DMS79 treated with DMSO at 0.1 percent for 48 hours (cell line): ENCODE measurements around the gene BRICD5.

Experiments used
- DNase-seq: peaks from one replicate; lab custom pipeline; 2025; lab: John Stamatoyannopoulos, UW

The BRICD5 gene

DNA sequence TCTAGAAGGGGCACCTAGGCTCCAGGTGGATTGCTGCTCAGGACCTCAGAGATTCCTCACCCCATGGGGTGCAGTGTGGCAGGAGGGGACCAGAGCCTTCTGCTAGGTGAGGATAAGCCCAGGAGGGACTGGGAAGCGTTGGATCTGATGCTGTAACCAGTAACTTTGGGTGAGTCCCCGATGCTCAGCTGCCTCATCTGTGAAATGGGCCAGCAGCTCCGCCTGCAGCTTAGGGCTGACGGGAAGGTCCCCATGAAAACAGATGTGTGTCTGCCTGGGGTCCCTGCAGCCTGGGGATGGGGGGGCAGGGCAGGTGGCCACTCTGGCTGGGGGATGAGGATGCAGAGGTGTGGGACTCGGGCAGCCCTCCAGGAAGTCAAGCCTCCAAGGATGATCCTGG lies 11.6 kb downstream of the BRICD5 start:
- no peak for DNase-seq

DNA sequence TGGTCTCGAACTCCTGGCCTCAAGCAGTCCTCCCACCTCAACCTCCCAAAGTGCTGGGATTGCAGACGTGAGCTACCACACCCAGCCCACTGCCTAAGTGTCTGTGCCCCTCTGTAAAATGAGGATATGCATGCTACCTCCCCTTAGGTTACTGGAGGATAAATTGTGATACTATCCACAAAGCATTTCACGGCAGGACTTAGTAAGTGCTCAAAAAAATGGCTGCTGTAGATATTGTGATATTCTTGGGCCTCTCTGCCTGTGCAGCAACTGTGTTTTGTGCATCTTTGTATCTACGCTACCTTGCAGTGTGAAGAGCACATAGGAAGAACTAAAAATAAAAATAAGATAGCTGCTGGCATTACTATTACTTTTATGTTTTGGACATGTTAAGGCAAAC lies 12.4 kb downstream of the BRICD5 start:
- no peak for DNase-seq

DNA sequence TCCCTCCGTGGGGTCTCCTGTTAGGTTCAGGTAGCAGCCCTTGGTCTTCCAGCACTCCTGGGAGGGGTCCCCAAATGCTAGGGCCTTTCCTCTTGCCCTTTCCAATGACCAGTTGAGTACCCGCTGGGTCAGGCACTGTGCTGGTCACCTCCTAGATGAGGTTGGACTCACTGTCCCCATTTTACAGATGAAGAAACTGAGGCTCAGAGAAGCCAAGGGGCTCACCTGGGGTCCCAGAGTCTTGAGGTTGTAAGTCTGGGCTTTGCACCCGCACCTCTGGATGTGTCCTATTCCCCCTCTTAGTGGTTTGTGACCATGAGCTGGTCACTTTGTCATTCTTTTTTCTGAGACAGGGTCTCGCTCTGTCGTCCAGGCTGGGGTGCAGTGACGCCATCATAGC lies 12.9 kb downstream of the BRICD5 start:
- DNase-seq: no peak

DNA sequence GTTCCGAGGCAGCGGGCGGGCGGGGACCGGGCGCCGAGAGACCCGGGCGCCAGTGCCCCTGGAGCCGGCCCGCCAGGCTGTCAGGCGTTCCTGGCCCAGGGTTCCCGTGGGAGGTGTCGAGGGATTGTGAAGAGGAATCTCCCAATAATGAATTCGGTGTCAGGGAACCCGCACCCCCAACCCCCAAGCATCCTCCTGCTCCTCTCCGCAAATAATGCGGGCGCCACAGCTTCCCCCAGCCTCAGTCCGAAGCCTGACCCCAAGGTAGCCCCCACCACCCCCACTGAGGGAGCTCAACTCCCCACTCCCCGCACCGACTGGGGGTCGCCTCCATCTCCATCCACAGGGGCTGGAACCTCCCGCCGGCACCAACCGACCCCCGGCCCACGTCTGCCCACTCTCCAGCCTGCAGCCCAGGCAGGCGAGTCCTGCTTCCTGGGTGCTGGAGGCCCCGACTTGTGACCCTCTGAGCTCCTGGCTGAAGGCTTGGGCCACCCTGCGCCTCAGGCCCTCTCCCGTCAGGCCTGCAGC lies 13.6 kb downstream of the BRICD5 start:
- DNase-seq: no peak

DNA sequence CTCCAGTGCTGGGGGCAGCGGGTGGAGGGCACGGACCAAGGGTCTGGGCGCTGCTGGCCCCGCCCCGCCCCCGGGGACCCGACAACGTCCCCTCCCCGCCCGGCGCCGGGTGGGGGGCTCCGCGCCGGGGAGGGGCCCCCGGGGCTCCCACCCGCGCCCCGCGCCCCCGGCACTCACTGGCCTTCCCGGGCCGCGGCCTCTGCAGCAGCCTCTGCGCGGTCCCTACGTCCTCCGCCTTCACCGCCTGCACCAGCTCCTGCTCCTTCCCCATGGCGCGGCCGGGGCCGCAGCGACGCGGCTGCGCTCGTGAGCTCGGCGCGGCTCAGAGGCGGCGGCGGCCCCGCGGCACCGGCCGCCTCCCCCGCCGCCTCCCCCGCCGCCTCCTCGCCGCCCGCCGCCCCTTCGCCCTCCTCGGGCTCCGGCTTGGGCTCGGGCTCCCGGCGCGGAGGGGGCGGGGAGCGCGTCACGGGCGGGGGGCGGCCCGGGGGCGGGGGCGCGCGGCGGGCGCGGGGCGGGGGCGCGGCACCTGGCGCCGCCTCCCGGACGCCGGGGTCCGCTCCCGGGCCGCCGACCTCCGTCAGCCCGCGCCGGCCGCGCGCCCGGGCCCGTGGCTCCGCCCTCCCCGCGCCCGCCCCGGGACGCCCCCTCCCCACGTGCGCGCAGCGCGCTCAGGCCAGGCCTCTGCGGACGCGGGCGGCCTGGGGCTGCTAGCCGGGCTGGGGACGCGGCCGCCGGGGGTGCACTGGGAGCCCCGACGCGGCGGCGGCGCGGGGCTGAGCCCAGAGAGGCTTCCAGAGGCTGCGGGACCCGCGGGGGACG lies 14.3 kb downstream of the BRICD5 start, which contains the start of gene CASKIN1:
CASKIN1 (minus strand) TSS at position 444 of the 819 bp plus-strand sequence; CDS start at position 271, 173 bp downstream.
- peak; percentile 4 for DNase-seq

DNA sequence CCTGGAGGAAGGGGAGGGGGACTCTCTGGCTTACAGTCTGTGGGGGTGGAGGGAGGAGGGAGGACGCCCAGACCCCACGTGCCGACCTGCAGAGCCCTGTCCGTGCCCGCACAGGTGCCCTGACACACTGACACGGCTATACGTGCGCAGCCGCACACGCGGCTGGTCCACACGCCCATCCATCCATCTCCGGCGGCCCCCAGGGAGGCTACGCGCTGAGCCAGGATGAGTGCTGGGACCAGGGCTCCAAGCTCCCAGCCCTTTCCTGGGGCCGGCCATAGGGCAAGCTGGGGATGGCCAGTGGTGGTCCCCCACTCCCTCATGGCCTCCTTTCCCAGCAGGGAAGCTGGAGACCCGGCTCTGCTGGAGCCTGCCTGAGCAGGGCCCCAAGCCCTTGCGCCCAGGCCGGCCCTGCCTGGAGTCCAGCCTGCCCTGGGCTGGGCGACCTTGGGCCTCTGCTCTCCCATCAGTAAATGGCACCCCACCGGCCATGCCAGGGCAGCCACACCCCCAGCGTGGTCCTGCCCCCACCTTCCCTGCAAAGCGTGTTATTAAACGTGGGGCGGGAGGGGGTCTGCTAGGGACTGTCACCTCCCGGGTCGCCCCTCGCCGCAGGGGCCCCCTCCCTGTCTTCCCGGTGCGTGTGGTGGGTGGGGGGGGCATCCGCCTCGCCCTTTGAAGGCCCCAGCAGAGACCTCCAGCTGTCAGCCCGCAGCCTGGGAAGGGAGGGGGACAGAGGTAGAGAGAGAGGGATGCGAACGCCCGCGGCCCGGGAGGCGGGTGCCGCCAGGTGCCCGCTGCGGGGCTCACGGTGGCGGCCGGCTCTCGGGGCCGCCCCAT lies 15.1 kb downstream of the BRICD5 start:
- DNase-seq: no peak

DNA sequence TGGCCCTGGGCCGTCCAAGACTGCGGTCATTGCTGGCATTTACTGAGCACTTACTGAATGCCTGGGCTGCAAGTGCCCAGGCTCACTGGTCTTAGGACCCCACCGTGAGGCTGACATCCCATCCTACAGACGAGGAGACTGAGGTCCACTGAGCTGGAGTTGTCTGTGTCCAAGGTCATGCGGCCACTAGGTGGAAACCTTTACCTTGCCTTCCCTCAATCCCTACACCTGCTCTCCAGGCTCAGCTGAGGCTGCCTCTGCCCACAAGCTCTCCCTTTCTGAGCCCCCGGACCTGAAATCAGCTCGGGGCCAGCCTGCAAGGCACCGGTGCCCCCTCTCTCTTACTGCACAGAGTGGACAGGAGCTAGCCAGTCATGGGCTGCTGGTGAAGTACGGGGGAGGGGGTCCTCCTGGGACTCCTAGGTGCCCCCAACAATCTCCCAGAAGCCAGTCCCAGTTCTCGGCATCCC lies 15.8 kb downstream of the BRICD5 start:
- DNase-seq: peak; percentile 75

DNA sequence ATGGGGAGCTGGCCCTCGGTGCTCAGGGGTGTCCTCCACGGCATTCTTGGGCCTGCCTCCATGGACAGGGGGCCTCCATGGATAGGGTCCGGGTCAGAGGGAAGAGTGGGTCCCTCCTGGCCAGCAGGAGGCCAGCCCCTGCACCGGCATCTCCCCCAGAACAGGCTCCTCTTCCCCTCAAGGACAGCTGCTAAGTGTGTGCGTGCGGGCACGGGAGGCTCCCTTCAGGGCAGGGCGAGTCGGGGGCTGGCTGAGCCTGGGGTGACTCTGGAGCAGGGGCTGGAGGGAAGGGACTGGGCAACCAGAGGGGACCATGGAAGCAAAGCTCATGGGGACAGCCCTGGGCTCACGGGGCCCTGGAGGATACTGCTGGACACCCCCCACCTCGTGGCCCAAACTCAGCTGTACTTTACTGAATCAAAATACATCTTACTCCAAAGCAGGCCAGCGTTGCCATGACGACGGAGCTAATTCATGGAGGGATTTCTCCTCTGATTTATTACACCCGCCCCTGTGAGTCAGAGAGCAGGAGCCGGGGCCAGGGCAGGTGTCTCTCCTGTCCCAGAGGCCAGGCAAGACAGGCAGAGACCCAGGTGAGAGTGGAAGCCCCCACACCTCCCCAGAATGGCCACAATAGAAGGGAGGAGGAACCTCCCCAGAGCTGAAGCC lies 16.4 kb downstream of the BRICD5 start:
- DNase-seq: no peak

DNA sequence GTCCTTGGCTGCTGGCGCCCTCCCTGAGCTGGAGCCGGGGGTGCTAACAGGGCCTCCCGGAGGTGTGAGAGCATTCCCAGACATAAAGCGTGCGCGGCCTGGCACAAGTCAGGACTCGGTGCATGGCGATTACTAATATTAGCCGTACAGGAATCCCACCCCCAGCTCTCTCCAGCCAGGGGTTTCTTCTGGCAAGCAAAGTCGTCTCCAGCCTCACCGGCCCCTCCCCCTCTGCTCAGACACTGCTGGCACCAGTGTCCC lies 19.3 kb downstream of the BRICD5 start:
- DNase-seq: no peak

DNA sequence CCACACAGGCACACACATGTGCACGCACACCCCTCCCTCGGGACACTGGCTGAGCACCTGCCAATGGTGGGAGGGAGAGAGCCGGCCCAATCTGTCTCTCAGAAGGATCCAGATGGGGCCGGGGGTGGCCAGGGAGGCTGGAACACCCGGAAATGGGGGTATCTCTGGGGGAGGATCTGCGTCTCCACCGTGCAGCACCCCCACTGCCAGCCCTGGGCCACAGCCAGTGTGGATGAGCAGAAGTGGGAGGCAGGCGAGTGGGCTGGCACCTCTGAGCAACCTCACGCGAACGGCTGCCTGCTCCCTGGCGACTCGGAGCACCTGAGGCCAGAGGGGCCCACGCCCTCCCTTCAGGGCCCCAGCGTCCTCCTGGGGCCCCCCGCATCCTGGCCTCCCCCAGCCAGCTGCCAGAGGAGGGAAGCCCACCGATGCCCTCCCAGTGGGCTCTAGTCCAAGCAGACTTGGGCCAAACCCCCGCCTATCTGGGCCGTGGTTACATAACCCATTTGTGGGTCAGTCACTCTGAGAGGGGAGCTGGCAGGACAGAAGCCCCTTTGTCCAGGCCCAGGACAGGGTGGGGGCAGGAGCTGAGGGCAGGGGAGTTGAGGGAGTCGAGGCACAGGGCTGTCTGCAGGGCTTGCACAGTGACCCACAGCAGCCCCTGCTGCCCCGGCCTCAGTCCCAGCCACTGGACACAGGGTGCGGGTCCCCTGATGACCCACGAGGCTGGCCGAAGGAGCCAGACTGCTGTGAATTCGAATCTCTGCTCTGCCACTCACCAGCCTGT lies 19.8 kb downstream of the BRICD5 start:
- DNase-seq: no peak

DNA sequence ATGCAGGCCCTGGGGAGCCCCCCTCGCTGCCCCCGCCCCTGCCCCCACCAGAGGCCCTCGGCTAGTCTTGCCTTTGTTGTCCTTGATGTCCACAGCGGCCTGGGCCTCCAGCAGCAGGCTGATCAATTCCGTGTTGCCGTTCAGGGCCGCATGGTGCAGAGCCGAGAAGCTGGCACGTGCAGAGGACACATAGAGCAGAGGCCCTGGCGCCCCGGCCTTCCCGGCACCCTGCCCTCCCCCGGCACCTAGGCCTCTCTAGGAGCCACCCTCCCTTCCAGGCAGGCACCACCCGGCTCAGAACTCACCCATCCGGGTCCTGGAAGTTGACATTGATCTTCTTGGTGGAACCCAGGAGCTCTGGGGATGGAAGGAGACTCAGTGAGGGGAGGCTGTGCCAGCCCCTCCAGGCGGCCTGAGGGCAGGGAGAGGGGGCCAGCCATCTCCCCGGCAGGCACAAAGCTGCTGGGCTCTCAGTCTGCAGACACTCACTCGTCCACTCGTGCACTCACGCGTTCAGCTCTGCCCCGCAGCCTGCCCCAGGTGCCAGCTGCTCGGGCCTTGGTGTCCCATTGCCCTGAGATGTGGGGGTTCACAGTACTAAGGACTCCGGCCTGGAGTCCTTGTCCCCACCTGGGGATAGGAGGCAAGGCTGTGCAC lies 20.5 kb downstream of the BRICD5 start:
- no peak for DNase-seq

DNA sequence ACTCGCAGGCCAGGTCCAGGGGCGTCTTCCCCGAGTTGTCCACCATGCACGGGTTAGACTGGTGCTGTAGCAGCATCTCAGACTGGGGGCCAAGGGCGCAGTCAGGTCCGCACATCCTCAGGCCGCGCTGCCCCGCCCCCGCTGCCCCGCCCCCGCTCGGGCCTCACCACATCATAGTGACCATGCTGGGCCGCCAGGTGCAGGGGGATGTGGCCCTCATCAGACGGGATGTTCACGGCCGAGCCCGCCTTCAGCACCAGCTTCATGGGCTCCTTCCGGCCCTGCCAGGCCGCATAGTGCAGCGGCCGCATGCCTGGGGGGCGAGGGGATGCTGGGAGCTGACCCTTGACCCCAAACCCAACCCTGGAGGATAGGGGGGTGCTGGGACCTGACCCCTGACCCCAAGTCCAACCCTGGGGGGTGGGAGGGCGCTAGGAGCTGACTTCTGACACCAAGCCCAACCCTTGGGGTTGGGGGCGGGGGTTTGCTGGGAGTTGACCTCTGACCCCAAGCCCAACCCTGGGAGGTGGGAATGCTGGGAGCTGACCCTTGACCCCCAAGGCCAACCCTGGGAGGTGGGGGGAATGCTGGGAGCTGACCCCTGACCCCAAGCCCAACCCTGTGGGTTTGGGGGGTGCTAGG lies 21.3 kb downstream of the BRICD5 start:
- DNase-seq: no peak

DNA sequence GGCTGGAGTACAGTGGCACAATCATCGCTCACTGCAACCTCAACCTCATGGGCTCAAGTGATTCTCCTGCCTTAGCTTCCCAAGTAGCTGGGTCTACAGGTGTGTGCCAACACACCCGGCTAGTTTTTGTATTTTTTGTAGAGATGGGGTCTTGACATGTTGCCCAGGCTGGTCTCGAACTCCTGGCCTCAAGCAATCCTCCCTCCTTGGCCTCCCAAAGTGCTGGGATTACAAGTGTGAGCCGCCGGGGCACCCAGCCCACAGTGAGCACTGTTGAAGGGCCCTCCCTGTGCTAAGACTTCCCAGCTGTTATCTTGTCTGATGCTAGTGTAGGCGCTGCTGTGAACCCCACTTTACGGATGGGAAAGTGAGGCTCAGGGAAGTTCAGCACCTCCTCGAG lies 22.3 kb downstream of the BRICD5 start:
- no peak for DNase-seq

DNA sequence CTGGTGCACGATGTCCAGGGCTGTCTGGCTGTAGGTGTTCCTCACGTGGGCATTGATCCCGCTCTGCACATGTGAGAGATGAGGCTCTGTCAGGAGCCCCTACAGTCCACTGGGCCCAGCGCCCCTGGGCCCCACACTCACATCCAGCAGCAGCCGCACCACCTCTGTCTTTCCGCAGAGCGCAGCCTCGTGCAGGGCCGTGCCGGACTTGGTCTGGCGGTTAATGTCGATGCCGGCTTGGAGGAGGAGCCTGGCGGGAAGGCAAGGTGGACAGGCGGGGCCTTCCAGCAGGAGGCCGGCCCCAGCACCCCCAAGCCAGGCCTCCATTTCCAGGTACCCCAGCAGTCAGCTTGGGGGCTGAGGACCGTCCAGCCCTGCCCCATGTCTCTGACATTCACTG lies 23.5 kb downstream of the BRICD5 start:
- DNase-seq: no peak

DNA sequence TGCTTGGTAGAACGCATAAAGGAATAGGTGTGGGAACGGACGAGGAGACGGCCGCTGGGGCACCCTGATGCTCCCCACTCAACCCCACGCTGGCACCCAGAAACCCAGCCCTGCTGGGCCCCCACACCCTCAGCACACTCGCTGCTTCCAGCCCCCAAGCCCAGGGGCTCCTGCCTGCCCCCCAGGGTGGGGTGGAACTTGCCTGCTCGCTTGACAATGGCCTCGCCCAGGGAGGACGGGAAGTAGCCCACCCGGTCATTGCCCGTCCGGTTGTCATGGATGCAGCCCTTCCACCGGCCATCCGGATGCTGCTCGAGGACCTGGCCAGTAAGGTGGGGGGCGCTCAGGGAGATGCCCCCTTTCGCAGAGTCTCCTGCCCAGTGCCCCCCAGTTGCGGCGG lies 24.2 kb downstream of the BRICD5 start:
- DNase-seq: no peak

DNA sequence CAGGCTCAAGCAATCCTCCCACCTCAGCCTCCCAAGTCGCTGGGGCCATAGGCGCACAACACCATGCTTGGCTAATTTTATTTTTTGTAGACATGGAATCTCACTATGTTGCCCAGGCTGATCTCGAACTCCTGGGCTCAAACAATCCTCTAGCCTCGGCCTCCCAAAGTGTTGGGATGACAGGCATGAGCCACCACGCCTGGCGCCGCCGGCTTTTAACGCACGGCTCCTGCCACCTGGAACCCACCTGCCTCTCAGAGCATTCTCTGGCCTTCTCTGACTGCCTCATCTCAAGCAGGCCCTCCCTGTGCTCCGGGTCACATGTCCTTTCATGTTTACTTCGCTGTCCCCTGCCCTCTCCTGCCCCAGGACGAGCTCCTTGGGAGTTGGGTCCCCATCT lies 24.6 kb downstream of the BRICD5 start:
- DNase-seq: no peak

DNA sequence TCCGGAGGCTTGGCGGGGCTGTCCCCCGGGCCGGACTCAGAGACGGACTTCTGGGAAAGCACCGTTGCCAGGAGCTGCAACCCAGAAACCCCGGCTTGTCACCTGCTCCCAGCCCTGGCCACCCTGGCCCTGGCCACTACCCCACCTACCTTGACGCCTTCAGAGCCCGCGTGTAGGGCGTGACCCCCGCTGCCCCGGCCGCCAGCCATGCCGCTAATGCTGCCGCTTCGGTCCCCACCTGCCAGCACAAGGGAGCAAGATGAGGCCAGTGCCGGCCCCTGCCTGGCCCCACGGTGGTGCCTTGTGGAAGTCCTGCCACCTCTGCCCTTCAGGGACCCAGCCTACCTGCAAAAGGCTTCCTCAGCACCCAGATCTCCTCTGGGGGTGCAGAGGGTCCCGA lies 25.7 kb downstream of the BRICD5 start:
- no peak for DNase-seq

DNA sequence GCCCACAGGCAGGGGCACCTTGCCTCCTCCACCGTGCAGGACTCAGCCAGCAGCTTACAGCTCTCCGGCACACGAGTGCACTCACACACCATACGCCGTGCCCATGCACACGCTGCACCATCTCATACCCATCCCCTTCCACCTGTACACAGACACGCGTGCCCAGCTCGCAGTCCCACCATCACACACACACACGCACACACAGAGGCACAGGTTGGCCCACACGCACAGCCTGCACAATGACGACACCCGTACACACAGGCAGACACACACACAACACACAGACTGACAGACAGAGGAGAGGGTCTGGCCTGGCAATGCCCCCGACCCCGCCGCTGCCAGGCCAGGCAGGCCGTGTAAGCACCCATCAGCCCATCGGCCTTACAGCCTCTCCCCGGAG lies 26.3 kb downstream of the BRICD5 start:
- no peak for DNase-seq

DNA sequence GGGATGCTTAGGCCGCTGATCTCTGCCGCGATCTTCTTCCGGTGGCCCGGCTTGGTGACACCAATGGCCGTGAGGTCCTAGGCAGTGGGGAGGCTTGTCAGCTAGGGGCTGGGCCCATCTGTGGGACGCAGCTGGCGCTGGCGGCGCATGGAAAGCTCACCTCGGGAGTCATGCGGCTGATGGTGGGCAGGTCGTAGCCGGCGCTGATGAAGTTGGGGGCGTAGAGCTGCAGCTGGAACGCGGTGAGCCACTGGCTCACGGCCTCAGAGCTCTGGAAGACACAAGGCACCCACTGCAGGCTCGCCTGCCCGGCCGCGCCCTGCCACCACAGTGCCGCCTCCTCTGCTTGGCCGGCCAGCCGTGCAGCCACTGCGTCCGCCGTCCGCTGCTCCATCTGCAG lies 27.0 kb downstream of the BRICD5 start:
- no peak for DNase-seq

DNA sequence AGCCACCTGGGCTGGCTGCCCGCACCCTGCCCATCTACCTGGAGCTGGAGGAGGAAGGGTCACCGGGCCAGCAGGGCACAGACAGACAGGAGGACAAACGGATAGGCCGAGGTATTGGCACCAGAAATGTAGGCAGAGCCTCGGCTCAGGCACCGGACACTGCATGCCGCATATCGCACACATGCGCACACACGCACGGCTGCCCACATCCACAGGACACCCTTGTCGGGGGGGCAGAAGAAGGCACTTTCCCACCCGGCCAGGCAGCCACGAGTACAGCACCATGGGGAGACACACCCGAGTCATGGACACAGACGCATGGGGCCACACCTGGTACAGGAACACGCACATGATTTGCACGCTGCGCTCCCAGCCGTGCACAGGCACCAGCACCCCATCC lies 28.7 kb downstream of the BRICD5 start:
- no peak for DNase-seq
